Pulmonary artery endothelial cell (primary cell): Measurements from ENCODE around the gene PDIA6. TPM values are rescaled to one million over a fixed set of nuclear protein-coding genes. Genes with fewer than 3 reads are reported as not detected.

Source experiments
- total RNA-seq: library from RNA; depleted of rRNA; stranded (reverse); fragments of >200 nt; gene quantifications from 2 replicates; pipeline ENCODE4 v1.2.3, GENCODE V29; 2014

The PDIA6 gene
- total RNA-seq, 1 donor from 2014 or later, result 504 TPM

Other genes starting within 250 kb of the PDIA6 start
- gene NOL10, start 122.8 kb downstream of the PDIA6 start, total RNA-seq, result 37.1 and 38.9 TPM in 2 replicates
- gene ATP6V1C2, start 91.2 kb downstream of the PDIA6 start, total RNA-seq, result 0.04 TPM in 1 of 2 replicates, not detected in the other
- 0.04 and 0.20 TPM in 2 replicates for gene KCNF1, start 99.1 kb upstream of the PDIA6 start, total RNA-seq